H9 (cell line): ENCODE data around the gene SLC7A14. TPM values are rescaled to one million over a fixed set of nuclear protein-coding genes. Genes with fewer than 3 reads are reported as not detected.

Experiments
- DNase-seq: peaks from one replicate; pipeline ENCODE4 v3.0.0-alpha.2; 2017
- H2AFZ ChIP-seq: one replicate; pipeline ENCODE4 v1.6.1; 2013; ENCODE audit warnings: mild to moderate bottlenecking, low read length, control low read depth, moderate library complexity
- H2AK5ac ChIP-seq: 2 replicates; pipeline ENCODE4 v1.6.1; 2013; ENCODE audit warnings: low read length, control low read depth, mixed read lengths; ENCODE audit not compliant: insufficient read length
- H2BK120ac ChIP-seq: one replicate; pipeline ENCODE4 v1.6.1; 2013; ENCODE audit warnings: low read depth, mild to moderate bottlenecking, low read length, control low read depth, inconsistent platforms; ENCODE audit not compliant: poor library complexity, severe bottlenecking
- H2BK12ac ChIP-seq: 2 replicates; pipeline ENCODE4 v1.6.1; 2013; ENCODE audit warnings: low read length, control low read depth, mixed read lengths, low read depth; ENCODE audit not compliant: insufficient read length
- H2BK15ac ChIP-seq: 2 replicates; pipeline ENCODE4 v1.6.1; 2013; ENCODE audit warnings: low read depth, low read length, control low read depth
- H2BK20ac ChIP-seq: one replicate; pipeline ENCODE4 v1.6.1; 2013; ENCODE audit warnings: low read depth, mild to moderate bottlenecking, low read length, control low read depth, inconsistent platforms; ENCODE audit not compliant: poor library complexity, severe bottlenecking
- H2BK5ac ChIP-seq: 2 replicates; pipeline ENCODE4 v1.6.1; 2013; ENCODE audit warnings: low read length, control low read depth, mixed read lengths; ENCODE audit not compliant: insufficient read length
- H3K14ac ChIP-seq: 2 replicates; pipeline ENCODE4 v1.6.1; 2013; ENCODE audit warnings: low read length, control low read depth; ENCODE audit not compliant: insufficient read depth
- H3K18ac ChIP-seq: 2 replicates; pipeline ENCODE4 v1.6.1; 2013; ENCODE audit warnings: low read depth, mild to moderate bottlenecking, mixed read lengths, low read length, control low read depth; ENCODE audit not compliant: insufficient read length
- H3K23ac ChIP-seq: 2 replicates; pipeline ENCODE4 v1.6.1; 2013; ENCODE audit warnings: low read length, control low read depth, mixed read lengths, low read depth; ENCODE audit not compliant: insufficient read length
- H3K23me2 ChIP-seq: 2 replicates; pipeline ENCODE4 v1.6.1; 2013; ENCODE audit warnings: low read depth, mild to moderate bottlenecking, mixed read lengths, low read length, control low read depth; ENCODE audit not compliant: insufficient read length, poor library complexity, severe bottlenecking
- H3K27ac ChIP-seq: 2 replicates; pipeline ENCODE4 v1.5.1; 2013; ENCODE audit warnings: low read length, control low read depth, mixed read lengths, low read depth; ENCODE audit not compliant: insufficient read length
- H3K27me3 ChIP-seq: 2 replicates; pipeline ENCODE4 v1.6.1; 2013; ENCODE audit warnings: low read length, control low read depth, inconsistent platforms; ENCODE audit not compliant: insufficient read depth
- H3K4ac ChIP-seq: 2 replicates; pipeline ENCODE4 v1.6.1; 2013; ENCODE audit warnings: low read depth, mild to moderate bottlenecking, control low read depth, inconsistent platforms, low read length, moderate library complexity
- H3K4me1 ChIP-seq: 2 replicates; pipeline ENCODE4 v1.6.1; 2013; ENCODE audit warnings: low read length, control low read depth, inconsistent platforms; ENCODE audit not compliant: insufficient read depth
- H3K4me2 ChIP-seq: 2 replicates; pipeline ENCODE4 v1.6.1; 2013; ENCODE audit warnings: low read length, control low read depth, mixed read lengths; ENCODE audit not compliant: insufficient read length, insufficient read depth
- H3K56ac ChIP-seq: 2 replicates; pipeline ENCODE4 v1.6.1; 2013; ENCODE audit warnings: low read depth, mild to moderate bottlenecking, mixed read lengths, low read length, control low read depth; ENCODE audit not compliant: insufficient read length
- H3K79me1 ChIP-seq: 2 replicates; pipeline ENCODE4 v1.6.1; 2013; ENCODE audit warnings: low read depth, mild to moderate bottlenecking, moderate library complexity, low read length, control low read depth, inconsistent platforms; ENCODE audit not compliant: insufficient read depth, poor library complexity, severe bottlenecking
- H3K79me2 ChIP-seq: 2 replicates; pipeline ENCODE4 v1.6.1; 2013; ENCODE audit warnings: low read length, control low read depth, inconsistent platforms; ENCODE audit not compliant: insufficient read depth
- H3K9ac ChIP-seq: 2 replicates; pipeline ENCODE4 v1.6.1; 2013; ENCODE audit warnings: low read length, control low read depth, mixed read lengths; ENCODE audit not compliant: insufficient read length; ENCODE audit errors: extremely low read depth
- H3K9me3 ChIP-seq: one replicate; pipeline ENCODE4 v1.6.1; 2013; ENCODE audit warnings: low read depth, low read length, inconsistent platforms; ENCODE audit not compliant: control insufficient read depth
- H3T11ph ChIP-seq: one replicate; pipeline ENCODE4 v1.6.1; 2013; ENCODE audit warnings: mild to moderate bottlenecking, low read length, control low read depth, inconsistent platforms
- H4K20me1 ChIP-seq: one replicate; pipeline ENCODE4 v1.6.1; 2013; ENCODE audit not compliant: control insufficient read depth, insufficient read length, insufficient read depth
- H4K5ac ChIP-seq: 2 replicates; pipeline ENCODE4 v1.6.1; 2013; ENCODE audit warnings: low read depth, mild to moderate bottlenecking, mixed read lengths, low read length, control low read depth; ENCODE audit not compliant: insufficient read length
- H4K8ac ChIP-seq: replicated peaks from 2 replicates; pipeline ENCODE4 v1.6.1; 2013; ENCODE audit warnings: low read length, control low read depth, mixed read lengths, low read depth; ENCODE audit not compliant: insufficient read length
- H4K91ac ChIP-seq: 2 replicates; pipeline ENCODE4 v1.6.1; 2013; ENCODE audit warnings: low read depth, mild to moderate bottlenecking, moderate library complexity, mixed read lengths, low read length, control low read depth; ENCODE audit not compliant: insufficient read length
- H3K27ac Mint-ChIP-seq, 3 experiments: 2 replicates in 2 of 3; 3 replicates in 1 of 3; pipeline ENCODE4 v1.8.0; 2020 to 2021; ENCODE audit warnings: mixed read lengths in 3 of 3, mild to moderate bottlenecking in 1 of 3, moderate library complexity in 1 of 3
- H3K27me3 Mint-ChIP-seq: 2 replicates; pipeline ENCODE4 v1.8.0; 2021; ENCODE audit warnings: low read depth, mild to moderate bottlenecking, moderate library complexity, mixed read lengths
- H3K36me3 Mint-ChIP-seq, 3 experiments: 2 replicates in 2 of 3; 3 replicates in 1 of 3; pipeline ENCODE4 v1.8.0; 2020 to 2021; ENCODE audit warnings: low read depth in 3 of 3, mixed read lengths in 3 of 3; ENCODE audit not compliant: insufficient read depth in 1 of 3
- H3K4me1 Mint-ChIP-seq, 2 experiments: 2 replicates each; pipeline ENCODE4 v1.8.0; 2020; ENCODE audit warnings: mixed read lengths in 2 of 2
- H3K4me3 Mint-ChIP-seq, 2 experiments: 2 replicates in 1 of 2; 3 replicates in 1 of 2; pipeline ENCODE4 v1.8.0; 2020 to 2021; ENCODE audit warnings: mild to moderate bottlenecking in 2 of 2, mixed read lengths in 2 of 2, moderate library complexity in 1 of 2
- H3K9me3 Mint-ChIP-seq, 2 experiments: 2 replicates in 1 of 2; 3 replicates in 1 of 2; pipeline ENCODE4 v1.8.0; 2020; ENCODE audit warnings: mild to moderate bottlenecking in 2 of 2, mixed read lengths in 2 of 2, moderate library complexity in 1 of 2
- CTCF ChIP-seq: fragments of 200-600 bp; sonication (generic); conservative IDR thresholded peaks from 3 replicates; pipeline ENCODE4 v1.8.0; 2021; ENCODE audit warnings: antibody characterized with exemption, mild to moderate bottlenecking
- total RNA-seq: library from RNA; stranded (reverse); gene quantifications from 2 replicates; pipeline ENCODE4 v1.2.1, GENCODE V29; 2021

SLC7A14 gene
- total RNA-seq, 1 experiment from 2014 or later: 0.42 TPM

DNA sequence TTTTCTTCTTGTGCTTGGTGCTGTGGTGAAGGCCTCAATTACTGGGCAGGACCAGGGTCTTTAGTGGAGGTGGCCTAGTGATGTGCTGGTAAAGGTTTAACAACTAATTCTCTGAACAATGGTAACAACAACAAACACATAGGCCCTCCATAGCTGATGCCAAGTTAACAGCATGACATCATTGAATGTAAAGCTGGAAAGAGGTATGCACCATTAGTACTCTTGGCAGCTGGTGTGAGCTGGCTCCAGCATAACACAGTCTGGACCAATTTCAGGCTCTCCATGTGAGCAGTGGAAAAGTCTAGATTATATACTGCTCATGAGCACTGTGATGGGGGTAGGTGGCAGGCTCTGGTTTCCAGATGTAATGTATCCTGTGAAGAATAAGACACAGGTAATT lies 61.8 kb downstream of the SLC7A14 start:
- Histone ChIP-seq H3K4me1 (no peaks in the 10 kb centered on the region), H4K8ac (no peak overlapping the region), H2BK15ac (no peak overlapping the region), H2BK5ac (no peak overlapping the region), H3K79me2 (no peaks in the 10 kb centered on the region), H2BK20ac (no peak overlapping the region), H3K23ac (no peak overlapping the region), H2AK5ac (no peak overlapping the region), H4K20me1 (no peaks in the 10 kb centered on the region), H3K79me1 (no peaks in the 10 kb centered on the region), H4K91ac (no peak overlapping the region), H3K9me3 (no peaks in the 10 kb centered on the region), H2AFZ (no peak overlapping the region), H3K23me2 (no peaks in the 10 kb centered on the region), H3K27ac (no peak overlapping the region), H3K4ac (no peak overlapping the region), H3K56ac (no peak overlapping the region), H4K5ac (no peak overlapping the region), H3K27me3 (no peaks in the 10 kb centered on the region), H2BK12ac (no peak overlapping the region), H3T11ph (no peak overlapping the region), H3K9ac (no peak overlapping the region), H2BK120ac (no peak overlapping the region), H3K18ac (no peak overlapping the region), H3K4me2 (no peak overlapping the region), H3K14ac (no peak overlapping the region)
- Mint-ChIP-seq H3K36me3 (no peaks in the 10 kb centered on the region), H3K27me3 (no peaks in the 10 kb centered on the region), H3K27ac (no peak overlapping the region), H3K4me3 (no peak overlapping the region), H3K9me3 (no peaks in the 10 kb centered on the region), H3K4me1 (peaks cover 5 to 6% of the 10 kb centered on the region in 2 experiments; a peak in 3 of 4 replicates)
- DNase-seq: no peak
- TF ChIP-seq CTCF: no peak
